NCI-H82 (cell line): ENCODE data around the gene RUNDC3A.
A peak's percentile ranks its signal among the peaks of the same experiment; 100 is the strongest.
"Not testable (repeated sequence)": the region's sequence is repeated elsewhere in the genome, so short reads cannot be mapped to it uniquely, and the experiment has no call there.

Experiments used
- DNase-seq: peaks from one replicate; lab custom pipeline; 2025; lab: John Stamatoyannopoulos, UW

Gene RUNDC3A

DNA sequence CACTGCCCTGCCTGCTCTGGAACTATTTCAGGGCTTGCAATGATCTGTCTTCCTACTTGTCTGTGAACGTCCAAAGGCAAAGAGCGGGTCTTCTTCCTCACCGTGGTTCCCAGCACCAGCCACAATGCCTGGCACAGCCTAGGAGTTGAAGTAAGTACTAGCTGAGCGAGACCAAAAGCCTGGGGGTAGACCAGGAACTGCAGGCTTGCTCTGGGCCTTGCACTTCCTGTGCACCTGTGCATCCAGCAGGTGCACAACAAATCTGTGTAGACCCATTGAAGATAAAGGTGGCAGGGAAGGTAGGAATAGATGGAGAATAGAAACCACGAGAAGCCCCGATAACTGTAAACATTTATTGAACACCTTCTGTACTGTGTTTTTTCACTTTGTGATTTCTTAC is 50.6 kb downstream of the RUNDC3A start:
- DNase-seq = no peak

DNA sequence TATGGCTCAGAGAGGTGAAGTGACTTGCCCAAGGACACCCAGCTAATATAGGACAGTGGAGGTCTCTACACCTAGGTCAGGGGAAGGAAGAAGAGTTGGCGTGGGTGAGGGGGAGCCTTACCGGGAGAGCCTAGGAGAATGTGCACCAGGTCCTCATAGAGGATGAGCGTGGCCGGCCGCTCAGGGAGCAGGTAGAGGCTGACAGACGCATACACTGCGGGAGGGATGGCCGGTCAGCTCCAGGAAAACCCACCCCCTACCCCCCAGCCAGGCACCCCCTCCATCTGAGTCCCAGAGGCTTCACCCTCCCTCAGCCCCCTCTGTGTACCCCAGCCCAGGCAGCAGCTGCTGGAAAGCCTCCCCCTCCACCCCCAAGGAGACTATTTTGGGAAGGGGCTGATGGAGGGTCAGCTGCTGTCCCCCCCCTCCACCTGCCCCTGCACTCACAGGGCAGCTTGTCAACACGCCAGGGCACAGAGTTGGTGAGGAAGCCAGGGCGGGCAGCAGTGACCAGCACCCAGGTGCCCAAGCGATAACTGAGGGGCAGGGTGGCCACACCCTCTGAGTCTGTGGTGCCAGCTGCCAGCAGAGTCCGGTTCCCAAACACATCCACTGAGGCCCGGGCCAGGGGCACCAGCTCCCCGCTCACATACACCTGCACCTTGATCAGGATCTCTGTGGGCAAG is 51.2 kb downstream of the RUNDC3A start:
- DNase-seq = no peak

DNA sequence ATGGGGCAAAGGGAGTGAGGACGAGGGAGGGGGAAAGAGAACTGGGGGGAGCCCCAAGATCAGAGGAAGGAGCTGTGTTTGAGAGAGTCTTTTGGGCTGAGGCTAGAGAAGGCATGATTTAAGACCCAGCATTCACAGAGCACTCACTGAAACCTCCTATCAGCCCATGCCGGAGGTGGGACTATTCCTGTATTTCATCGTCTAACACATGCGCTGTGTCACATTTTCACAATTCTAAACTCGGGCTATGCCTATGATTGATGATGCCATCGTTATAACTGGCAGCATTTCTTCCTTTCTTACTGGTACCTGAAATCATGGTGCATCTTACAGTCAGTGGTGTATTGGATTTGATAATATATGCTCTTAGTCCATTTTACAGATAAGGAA is 51.7 kb downstream of the RUNDC3A start:
- DNase-seq = no peak

DNA sequence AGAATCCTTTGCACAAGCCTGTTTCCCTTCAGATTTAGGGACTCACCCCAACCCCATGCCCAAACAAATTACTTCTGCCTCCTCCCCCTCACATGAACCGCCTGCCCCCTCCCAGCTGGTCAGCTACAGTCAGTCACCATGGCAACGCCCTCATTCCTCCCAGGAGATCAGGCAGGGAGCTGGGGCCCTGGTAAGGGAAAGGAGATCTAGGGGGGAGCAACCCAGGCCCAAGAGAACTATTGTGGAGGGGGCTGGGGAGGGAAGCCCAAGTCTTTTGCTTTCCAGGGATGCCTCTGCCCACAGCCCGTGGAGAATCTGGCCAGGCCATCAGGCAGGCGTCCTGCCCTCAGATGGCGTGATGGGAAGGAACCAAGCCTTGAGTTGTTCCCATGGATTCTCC is 52.4 kb downstream of the RUNDC3A start:
- peak; percentile 52 for DNase-seq

DNA sequence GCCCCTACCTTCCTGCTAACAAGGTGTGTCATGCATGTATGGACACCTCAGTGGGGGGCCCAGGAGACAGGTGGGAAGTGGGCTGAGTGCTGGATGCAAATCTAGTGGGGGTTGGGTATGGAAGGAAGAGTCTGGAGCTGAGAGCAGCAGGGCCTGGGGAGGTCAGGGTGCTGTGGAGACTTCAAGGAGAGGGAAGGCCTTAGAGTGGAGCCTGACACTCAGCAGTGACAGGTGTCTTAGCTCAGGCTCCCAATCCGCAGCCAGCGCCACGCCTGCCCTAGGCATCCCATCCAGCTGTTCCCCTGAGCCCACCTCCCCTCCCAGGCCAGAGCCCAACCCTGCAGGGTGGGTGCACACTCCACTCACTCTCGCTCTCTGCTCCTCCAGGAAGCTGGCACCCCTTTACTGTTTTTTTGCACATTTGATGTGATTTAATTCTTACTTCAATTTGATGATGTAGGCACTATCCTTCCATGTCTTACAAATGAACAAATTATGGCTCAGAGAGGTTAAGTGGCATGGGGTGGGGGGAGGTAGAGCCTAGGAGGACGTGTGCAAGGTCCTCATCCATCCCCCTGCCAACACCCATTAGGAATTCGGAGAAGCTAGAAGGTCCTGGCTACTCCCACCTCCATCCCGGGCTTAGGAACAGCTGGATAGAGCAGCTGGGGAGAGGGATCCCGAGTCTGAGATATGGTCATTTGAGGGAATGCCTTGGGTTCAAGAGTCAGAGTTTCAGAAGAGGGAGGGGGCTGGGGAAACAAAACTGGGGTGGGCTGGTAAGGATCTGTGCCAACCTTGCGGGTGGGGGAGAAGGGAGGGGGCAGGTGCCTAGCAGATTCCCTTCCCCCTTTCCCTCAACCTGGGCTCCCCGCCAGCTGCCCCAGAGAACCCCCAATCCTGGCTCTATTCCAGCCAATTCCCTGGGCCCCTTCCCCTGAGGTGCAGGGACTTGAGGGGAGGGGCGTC is 53.2 kb downstream of the RUNDC3A start:
- peak; percentile 70 for DNase-seq

DNA sequence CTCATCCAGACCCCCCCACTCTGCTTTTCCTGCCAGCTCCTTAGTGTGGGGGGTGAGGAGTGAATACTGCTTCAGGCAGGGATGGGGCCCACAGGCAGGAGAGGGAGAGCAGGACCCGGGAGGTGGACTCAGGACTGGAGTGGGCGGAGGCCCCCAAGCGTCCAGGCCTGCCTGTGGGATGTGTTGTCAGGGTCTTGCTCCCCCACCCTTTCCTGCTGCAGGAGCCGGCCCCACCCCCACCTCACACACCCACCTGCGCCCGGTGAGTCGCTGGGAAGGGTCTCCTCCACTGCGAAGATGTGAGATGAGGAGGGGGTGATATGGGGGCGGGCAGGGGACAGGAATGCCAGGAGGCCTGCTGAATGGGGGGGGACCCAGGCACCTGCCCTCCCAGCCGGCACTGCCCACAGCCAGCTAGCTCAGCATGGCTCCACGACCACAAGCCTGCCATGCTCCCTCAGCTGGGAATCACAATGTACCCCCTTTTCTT is 54.1 kb downstream of the RUNDC3A start:
- DNase-seq = peak; percentile 32

DNA sequence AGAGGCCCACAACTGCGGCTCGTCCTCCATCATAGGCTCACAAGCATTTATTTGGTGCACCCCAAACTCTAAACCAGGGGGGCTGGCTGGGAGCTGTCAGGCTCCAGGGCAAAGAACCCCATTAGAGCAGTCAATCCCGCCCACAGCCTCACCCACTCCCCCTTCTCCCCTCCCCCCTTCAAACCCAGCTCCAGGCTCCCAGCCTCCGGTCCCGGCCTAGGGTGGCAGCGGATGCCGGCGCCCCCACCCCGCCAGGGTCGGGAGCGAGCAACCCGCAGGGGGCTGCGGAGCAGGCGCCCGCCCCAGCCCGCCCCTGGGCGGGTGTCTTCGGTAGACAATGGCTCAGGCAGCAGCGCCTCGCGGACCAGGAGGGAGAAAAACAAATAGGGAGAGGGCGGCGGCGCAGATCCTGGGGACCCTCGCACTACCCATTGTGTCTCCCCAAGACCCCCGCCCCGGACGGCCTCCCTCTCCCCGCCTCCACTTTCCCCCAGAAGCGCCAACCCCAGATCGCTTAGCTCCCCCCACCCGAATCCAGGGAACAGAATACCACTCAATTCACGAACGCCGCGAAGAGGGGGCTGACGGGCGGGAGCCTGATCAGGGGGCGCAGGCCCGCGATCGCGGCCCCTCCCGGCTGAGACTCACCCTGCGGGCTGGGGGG is 54.7 kb downstream of the RUNDC3A start:
- peak; percentile 65 for DNase-seq

DNA sequence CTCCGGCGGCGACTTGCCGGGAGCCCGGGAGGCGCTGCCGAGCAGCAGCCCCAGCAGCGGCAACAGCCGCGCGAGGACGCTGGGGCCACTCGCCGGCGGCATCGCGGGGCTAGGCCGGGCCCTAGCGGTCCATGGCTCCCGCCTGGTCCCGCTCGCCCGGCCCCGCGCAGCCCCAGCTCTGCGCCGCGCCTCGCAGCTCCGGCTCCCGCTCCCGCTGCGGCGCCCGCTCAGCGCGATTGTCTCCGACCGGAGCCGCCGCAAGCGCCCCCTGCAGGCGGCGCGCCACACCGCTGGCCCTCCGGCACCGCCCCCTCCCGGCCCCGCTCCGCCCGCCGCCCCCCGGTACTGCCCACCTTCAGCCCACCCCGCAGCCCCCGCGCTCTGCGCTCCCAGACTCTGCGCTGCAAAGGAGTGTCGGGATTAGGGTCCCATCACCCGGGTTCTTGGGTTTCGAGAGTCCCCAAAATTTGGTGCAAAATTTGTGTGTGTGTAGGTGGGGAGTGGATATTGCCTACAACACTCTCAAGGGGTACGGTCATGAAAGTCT is 55.3 kb downstream of the RUNDC3A start, which contains the start of gene FAM171A2:
FAM171A2 (minus strand) TSS at position 241 of the 547 bp plus-strand sequence; CDS start at position 102, 139 bp downstream.
- peak; percentile 81 for DNase-seq

DNA sequence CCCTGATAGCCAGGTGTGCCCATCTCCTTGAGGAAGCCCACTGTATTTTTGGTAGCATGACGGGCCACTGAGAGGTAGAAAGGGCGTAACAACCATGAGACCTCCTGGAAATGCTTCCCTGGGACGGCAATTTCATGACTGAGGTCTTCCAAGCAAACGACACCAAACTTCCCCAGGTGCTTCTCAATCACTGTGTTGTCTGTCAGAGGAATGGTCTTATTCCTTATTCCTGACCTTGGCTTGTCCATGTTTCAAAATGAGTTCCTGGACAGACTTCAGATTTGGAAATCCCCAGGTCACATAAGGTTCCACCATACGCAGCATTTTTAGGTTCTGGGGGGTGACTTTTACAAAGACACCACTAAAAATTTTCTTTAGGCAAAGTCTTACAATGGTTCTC is 56.6 kb downstream of the RUNDC3A start:
- DNase-seq = not testable (repeated sequence)

DNA sequence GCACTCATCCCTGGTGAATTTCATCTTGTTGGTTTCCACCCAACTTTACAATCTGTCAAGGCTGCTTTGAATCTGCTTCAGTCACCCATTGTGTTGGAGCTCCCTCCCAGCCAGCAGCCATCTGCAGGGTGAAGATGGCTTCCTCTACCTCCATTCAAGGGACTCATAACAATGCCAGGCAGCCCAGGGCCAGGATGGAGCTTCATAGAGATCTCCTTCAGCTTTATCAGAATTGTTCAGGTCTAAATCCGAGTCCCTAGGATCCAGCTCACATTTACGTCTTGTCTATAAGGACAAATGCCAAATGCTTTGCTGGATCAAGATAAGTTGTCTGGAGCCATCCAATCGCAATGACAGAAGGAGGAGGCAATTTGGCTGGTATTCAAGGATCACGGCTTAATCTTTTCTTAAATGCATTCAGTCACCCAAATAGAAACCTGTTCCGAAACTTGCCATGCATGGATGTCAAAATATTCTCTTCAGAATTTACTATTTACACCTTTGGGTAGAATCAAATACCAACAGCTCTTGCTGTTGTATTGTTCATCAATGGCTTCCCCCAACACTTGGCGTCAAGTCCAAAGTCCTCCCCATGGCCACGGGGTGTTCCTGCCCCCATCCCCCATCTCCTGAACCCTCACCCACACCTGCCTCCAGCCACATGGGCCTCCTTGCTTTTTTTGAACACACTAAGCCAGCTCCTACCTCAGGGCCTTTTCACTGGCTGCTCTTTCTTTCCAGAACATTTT is 59.0 kb downstream of the RUNDC3A start:
- peak; percentile 72 for DNase-seq
